GM12864 (cell line): ENCODE measurements around the gene SLC30A10.

Experiments used
- DNase-seq: peaks from one replicate; pipeline ENCODE4 v3.0.0-alpha.2; 2011; ENCODE audit warnings: low read depth
- H3K4me3 ChIP-seq: 2 replicates; pipeline ENCODE4 v1.5.1; 2011; ENCODE audit warnings: mild to moderate bottlenecking, low read depth, low read length, control low read depth
- TF ChIP-seq, protein P1 (sequence below): IDR thresholded peaks from 2 replicates; pipeline ENCODE4 v1.5.1; 2011; ENCODE audit warnings: low read depth, mild to moderate bottlenecking, moderate library complexity, low read length, control low read depth, inconsistent platforms; ENCODE audit errors: missing control alignments

The SLC30A10 gene

GRCh38 chr1:219905524-219905923, 22.8 kb downstream of the SLC30A10 start:
- TF ChIP-seq, protein P1, sequence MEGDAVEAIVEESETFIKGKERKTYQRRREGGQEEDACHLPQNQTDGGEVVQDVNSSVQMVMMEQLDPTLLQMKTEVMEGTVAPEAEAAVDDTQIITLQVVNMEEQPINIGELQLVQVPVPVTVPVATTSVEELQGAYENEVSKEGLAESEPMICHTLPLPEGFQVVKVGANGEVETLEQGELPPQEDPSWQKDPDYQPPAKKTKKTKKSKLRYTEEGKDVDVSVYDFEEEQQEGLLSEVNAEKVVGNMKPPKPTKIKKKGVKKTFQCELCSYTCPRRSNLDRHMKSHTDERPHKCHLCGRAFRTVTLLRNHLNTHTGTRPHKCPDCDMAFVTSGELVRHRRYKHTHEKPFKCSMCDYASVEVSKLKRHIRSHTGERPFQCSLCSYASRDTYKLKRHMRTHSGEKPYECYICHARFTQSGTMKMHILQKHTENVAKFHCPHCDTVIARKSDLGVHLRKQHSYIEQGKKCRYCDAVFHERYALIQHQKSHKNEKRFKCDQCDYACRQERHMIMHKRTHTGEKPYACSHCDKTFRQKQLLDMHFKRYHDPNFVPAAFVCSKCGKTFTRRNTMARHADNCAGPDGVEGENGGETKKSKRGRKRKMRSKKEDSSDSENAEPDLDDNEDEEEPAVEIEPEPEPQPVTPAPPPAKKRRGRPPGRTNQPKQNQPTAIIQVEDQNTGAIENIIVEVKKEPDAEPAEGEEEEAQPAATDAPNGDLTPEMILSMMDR = no peak
- no peak overlapping the region for H3K4me3 ChIP-seq
- DNase-seq = no peak

DNA sequence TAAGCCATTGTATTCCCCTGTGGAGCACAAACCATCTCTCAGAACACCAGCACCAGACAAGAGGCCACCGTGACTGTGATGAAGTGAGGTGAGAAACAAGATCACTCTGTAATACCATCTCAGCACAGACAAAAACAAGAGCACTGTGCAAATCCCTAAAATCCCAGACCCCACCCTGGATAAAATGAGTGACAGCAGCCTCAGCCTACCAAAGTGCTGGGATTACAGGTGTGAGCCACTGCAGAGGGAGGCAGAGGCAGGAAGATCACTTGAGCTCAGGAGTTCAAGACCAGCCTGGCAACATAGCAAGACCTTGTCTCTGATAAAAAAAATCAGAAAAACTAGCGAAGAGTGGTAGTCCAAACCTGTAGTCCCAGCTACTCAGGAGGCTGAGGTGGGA, 23.4 kb downstream of the SLC30A10 start:
- no peak overlapping the region for H3K4me3 ChIP-seq
- DNase-seq = no peak
- TF ChIP-seq, protein P1 = no peak

DNA sequence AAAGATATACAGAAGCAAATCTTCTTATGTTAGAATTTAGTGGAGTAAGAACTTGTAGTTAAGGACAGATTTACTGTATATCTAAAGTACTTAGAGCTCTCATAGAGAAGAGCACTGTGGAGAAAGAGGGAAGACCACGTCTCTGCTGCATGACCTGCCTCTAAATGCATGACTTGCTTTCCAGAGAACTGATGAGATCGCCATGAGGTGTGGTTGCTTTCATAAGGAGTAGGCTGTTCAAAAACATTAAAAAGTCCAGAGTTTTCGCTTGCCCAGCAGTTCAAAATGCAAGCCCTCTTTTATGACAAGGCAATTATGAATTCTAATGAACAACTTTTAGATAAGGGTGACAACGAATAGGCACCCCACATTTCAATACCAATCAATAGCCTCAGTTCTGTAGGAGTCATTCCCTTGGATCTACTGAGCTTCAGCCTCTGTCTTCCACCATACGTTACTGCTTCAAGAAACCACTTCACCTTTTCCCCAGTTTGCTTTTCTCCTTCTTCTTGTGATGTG, 24.9 kb downstream of the SLC30A10 start:
- TF ChIP-seq, protein P1 = no peak
- H3K4me3 ChIP-seq = no peak overlapping the region
- no peak for DNase-seq

GRCh38 chr1:219902951-219903350, 25.4 kb downstream of the SLC30A10 start:
- no peak for DNase-seq
- TF ChIP-seq, protein P1 = no peak

DNA sequence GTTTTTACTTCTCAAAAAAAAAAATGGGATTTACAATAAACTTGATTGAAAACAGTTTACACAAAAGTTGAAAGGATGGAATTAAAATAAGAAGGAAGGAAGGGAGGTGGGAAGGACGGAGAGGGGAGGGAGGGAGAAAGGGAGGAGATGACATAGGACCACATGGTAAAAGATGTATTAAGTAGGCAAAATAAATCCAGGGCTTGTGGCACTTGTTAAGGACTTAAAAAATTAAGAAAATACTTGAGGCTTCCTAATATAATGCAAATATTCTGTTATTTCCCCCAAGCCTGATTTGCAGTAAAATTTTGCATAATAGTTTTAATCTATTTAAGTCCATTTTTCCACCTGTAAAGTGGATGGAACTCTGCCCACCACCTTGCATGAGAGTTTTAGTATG, 27.5 kb downstream of the SLC30A10 start:
- H3K4me3 ChIP-seq = no peak overlapping the region
- no peak for DNase-seq
- TF ChIP-seq, protein P1 = no peak

More at GRCh38 chr1:219902951-219903350, 25.4 kb downstream of the SLC30A10 start:
- H3K4me3 ChIP-seq = no peak overlapping the region

GRCh38 chr1:219900201-219900600, 28.2 kb downstream of the SLC30A10 start:
- no peak for DNase-seq
- no peak overlapping the region for H3K4me3 ChIP-seq
- TF ChIP-seq, protein P1 = no peak

DNA sequence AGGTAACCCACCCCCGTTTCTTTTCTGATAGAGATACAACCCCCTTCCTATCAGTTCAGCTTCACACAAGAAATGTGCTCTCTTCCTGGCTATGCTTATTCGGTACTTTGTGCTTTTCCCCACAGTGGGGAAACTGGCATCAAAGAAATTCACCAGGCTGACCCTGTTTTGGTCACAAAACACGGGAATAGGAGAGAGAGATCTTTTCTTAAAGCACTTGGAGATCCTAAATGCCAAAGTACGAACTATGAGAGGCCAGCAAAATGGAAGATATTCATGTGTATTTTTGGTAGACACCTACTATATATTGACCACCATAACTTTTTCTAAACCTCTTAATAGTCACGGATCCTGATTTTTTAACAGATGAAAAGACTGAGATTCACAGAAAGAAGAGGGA, 30.0 kb downstream of the SLC30A10 start:
- no peak overlapping the region for H3K4me3 ChIP-seq
- DNase-seq = no peak
- TF ChIP-seq, protein P1 = no peak
